Uterus (tissue), 2 donors: ENCODE results near the gene CWC27.

ENCODE experiments used
- CTCF ChIP-seq, 4 experiments: fragments of 200-600 bp in 2 of 4; fragments of 450-650 bp in 2 of 4; sonication (generic) in 2 of 4; IDR thresholded peaks; one replicate each; pipeline ENCODE4 v1.5.1; 2016 to 2019; ENCODE audit warnings: antibody characterized with exemption in 4 of 4, mild to moderate bottlenecking in 2 of 4, moderate library complexity in 1 of 4
- POLR2A ChIP-seq, 2 donors: fragments of 450-650 bp; IDR thresholded peaks; one replicate each; pipeline ENCODE4 v1.6.1; 2016; ENCODE audit warnings: antibody characterized with exemption in 2 of 2, mild to moderate bottlenecking in 1 of 2, moderate library complexity in 1 of 2

- TF ChIP-seq CTCF (IDR thresholded peaks at IDR 0.05) (no peak), POLR2A (IDR thresholded peaks at IDR 0.05) (no peak)
Measured at GRCh38 chr5:65026816-65027548, 258.3 kb downstream of the CWC27 start.
